ENCODE measurements around the gene MYO1D. TPM values are rescaled to one million over a fixed set of nuclear protein-coding genes. Genes with fewer than 3 reads are reported as not detected.

MYO1D gene
- total RNA-seq, 4 donors from 2014 or later, result 46.3 to 139 (median 80.0) TPM

DNA sequence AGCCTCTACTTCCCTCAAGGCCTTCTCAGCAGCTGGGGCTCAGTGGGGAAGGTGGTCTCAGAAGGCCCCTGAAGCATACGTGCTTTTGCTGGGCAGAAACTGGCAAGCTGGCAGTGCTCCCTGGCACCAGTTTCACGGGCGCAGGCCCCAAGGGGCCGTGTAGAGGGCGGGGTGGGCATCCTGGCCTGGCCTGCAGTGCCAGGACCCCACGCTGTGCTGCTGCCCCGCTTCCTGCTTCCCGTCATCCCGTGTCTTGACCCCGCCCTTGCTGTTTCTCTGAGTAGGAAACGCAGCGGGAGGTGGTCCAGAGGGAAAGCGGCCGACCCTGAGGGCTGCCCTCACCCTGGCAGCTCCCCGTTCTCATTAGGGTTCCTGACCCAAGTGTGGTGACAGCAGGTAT, 383.4 kb downstream of the MYO1D start:
- no peak for TF ChIP-seq CTCF (IDR thresholded peaks at IDR 0.05; ENCODE audit: low read depth)

DNA sequence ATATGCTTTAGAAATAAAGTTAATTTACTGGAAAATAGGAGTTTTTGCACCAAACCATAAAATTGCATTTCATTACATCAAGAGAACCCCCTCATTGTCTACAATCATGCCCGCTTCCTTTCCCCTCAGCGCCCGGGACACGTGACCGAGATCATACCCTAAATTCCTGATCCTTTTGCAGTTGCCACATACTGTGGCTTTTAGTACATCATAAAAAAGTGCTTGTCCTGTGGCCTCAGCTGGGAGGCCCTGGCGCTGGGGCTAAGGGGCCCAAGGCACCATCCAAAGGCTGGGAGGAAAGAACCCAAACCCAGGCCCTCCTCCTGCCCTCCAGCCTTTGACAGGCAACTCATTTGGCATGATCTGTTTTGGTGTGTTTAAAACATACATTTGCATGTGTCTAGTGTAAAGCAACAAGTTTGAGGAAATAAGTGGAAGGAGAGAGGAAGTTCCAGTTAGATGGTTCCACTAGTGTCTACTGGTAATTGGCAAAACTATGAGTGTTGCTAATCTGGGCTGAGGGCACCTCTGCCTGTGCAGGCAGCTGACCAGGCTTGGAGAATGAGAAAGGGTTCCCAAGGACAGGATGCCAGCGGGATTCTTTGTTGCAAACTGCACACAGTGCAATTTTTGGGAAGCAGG, 384.2 kb downstream of the MYO1D start:
- no peak for TF ChIP-seq CTCF (IDR thresholded peaks at IDR 0.05; ENCODE audit: low read depth)

- no peak for TF ChIP-seq CTCF (IDR thresholded peaks at IDR 0.05; ENCODE audit: low read depth)
These were observed 384.7 kb downstream of the MYO1D start for GRCh38 chr17:32492264-32492589.

DNA sequence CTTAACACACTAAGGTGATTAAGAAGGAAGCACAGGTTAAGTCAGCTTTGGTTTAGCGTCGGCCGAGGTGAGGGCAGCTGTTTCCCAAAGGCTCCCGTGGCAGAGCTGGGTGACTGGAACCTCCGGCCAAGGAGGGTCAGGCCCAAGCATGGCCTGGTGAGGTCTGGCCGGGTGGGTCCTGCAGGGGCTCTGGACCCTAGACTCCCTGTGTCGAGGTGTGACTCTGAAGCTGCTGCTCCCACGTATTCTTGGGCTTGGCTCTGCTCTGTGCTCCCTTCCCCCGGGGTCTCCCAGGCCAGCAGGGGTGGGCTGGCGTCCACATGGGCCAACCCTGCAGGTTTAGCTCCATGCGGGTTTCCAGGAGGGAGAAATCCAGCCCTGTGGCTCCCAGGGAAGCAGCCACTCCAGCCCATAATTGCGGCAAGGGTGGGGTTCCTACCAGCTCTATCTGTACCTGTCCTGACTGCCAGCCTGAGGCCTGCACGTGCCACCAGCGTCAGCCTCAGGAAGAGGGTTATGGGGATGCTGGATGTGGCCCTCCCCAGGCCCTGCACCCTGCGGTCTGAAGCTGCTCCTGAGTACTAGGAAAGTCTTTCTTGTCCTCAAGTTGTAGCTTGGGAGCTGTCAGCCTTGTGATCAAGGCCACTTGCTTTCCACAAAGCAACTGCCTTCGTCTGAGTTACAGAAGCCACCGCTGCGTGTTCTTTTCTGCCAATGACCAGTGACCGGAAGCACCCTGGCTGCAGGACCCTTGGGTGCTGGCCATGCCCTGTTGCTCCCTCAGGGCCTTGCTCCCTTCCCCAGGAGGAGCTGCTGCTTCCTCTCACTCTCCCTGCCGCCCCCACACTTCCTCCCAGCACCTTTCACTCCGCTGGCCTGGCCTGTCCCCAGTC, 385.3 kb downstream of the MYO1D start:
- no peak for TF ChIP-seq CTCF (IDR thresholded peaks at IDR 0.05; ENCODE audit: low read depth)

DNA sequence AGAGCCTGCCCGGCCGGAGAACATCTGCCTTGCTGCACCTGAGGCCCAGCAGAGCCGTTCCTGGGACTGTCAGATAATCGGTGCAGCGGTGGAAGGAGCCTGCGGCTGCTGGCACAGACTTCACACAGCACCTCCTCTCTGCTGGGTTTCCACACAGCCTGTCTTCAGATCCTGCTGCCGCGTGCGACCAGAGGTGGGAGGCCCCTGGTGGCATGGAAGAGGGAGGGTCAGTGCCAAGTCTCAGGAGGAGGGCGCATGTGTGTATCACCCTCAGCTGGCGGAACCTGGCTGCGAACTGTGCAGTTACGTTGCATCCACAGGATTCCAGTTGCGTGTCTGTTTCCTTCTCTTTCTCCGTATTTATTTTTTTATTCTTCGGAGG, 386.8 kb downstream of the MYO1D start:
- TF ChIP-seq CTCF (IDR thresholded peaks at IDR 0.05; ENCODE audit: low read depth), result no peak

DNA sequence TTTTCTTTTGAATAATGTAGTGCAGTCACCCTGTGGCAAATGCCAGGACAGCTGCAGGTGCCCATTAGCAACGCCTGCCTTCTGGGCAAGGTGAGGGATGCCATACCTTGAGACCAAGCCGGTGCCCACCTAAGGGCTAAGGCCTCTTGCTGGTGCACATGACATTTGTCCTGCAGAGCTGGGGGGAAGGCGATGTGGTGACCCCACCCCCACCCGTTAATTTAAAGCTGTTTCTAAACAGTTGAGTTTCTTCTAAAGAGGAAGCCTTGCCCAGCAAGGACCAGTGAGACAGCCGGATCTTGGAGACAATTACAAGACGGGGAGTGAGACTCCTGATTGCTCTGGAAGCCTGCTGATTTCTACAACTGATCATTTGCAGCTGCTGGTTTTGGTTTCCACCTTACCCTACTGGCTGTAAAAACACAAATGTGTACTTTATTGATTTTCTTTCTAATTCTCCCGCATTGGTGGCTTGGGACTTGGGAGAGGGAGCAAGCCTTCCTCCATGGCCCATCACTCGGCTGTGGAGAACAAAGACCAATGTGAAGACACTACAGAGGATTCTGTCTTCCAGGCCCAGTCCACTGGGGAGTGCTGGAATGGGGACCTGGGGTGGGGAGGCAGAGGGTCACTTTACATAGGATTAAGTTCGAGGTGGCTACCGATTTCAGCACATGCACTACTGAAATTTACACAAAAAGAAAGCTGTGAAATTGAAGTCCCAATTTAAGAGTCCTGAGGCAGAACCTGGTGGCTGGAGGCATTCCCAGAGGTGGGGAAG, 387.4 kb downstream of the MYO1D start:
- TF ChIP-seq CTCF (IDR thresholded peaks at IDR 0.05; ENCODE audit: low read depth), result no peak
